Endodermal cell (in vitro differentiated cells): Measurements from ENCODE around the gene HSF2. TPM values are rescaled to one million over a fixed set of nuclear protein-coding genes. Genes with fewer than 3 reads are reported as not detected.
"Not testable (repeated sequence)": the region's sequence is repeated elsewhere in the genome, so short reads cannot be mapped to it uniquely, and the experiment has no call there.

ENCODE experiments used
- DNase-seq: peaks from one replicate; pipeline ENCODE4 v3.0.0-alpha.2; 2017
- H3K27ac ChIP-seq: 2 replicates; pipeline ENCODE4 v1.5.1; 2013; ENCODE audit warnings: mild to moderate bottlenecking, low read depth, low read length, moderate library complexity
- H3K27me3 ChIP-seq: 2 replicates; pipeline ENCODE4 v1.6.1; 2013; ENCODE audit warnings: mild to moderate bottlenecking, low read length, moderate library complexity; ENCODE audit not compliant: insufficient read depth, control insufficient read depth, poor library complexity, severe bottlenecking
- H3K36me3 ChIP-seq: 2 replicates; pipeline ENCODE4 v1.7.0; 2013; ENCODE audit warnings: mild to moderate bottlenecking, low read length, moderate library complexity; ENCODE audit not compliant: control insufficient read depth, insufficient read depth
- H3K4me1 ChIP-seq: one replicate; pipeline ENCODE4 v1.7.0; 2013; ENCODE audit warnings: low read length; ENCODE audit not compliant: control insufficient read depth, insufficient read depth
- H3K4me3 ChIP-seq: 2 replicates; pipeline ENCODE4 v1.5.1; 2013; ENCODE audit warnings: mild to moderate bottlenecking, low read length, moderate library complexity
- H3K9ac ChIP-seq: 2 replicates; pipeline ENCODE4 v1.6.1; 2013; ENCODE audit warnings: mild to moderate bottlenecking, low read length, moderate library complexity; ENCODE audit not compliant: poor library complexity, severe bottlenecking; ENCODE audit errors: extremely low read depth
- H3K9me3 ChIP-seq: 2 replicates; pipeline ENCODE4 v1.6.1; 2013; ENCODE audit warnings: mild to moderate bottlenecking, low read length, moderate library complexity; ENCODE audit not compliant: control insufficient read depth
- H3K27ac Mint-ChIP-seq: 2 replicates; pipeline ENCODE4 v1.8.0; 2020; ENCODE audit warnings: mixed read lengths
- H3K27me3 Mint-ChIP-seq: 2 replicates; pipeline ENCODE4 v1.8.0; 2021; ENCODE audit warnings: mild to moderate bottlenecking, mixed read lengths; ENCODE audit not compliant: insufficient read depth
- H3K36me3 Mint-ChIP-seq: 2 replicates; pipeline ENCODE4 v1.8.0; 2020; ENCODE audit warnings: low read depth, mixed read lengths
- H3K4me1 Mint-ChIP-seq: 2 replicates; pipeline ENCODE4 v1.8.0; 2020; ENCODE audit warnings: mixed read lengths
- H3K4me3 Mint-ChIP-seq: 2 replicates; pipeline ENCODE4 v1.8.0; 2020; ENCODE audit warnings: mild to moderate bottlenecking, moderate library complexity, mixed read lengths
- H3K9me3 Mint-ChIP-seq: 2 replicates; pipeline ENCODE4 v1.8.0; 2020; ENCODE audit warnings: mild to moderate bottlenecking, mixed read lengths
- CTCF ChIP-seq: fragments of 200-600 bp; sonication (generic); conservative IDR thresholded peaks from 2 replicates; pipeline ENCODE4 v1.5.0; 2021; ENCODE audit warnings: antibody characterized with exemption, mild to moderate bottlenecking
- WGBS, 2 experiments: methylation state at CpG; one replicate each; pipeline versions ENCODE4 v1.1.5 to v1.1.7; 2013; ENCODE audit warnings: missing lambda C conversion rate in 2 of 2, mixed read lengths in 1 of 2; ENCODE audit not compliant: insufficient coverage in 1 of 2, insufficient read length in 1 of 2; 5-methylcytosine and 5-hydroxymethylcytosine counted together
- total RNA-seq, 2 donors: library from RNA; stranded (reverse); fragmentation: NEBNext Ultra II Directional in 1 of 2; extraction: Animal tissue kit (Norgen Biotek cat#: 25700) in 1 of 2; gene quantifications; 2 replicates in 1 of 2; 3 replicates in 1 of 2; pipeline ENCODE4 v1.2.1, GENCODE V29; 2021

The HSF2 gene
- total RNA-seq, 2 donors from 2014 or later: 21.0 to 34.2 TPM

- H3K4me3 Mint-ChIP-seq: no peak overlapping the region
- Histone ChIP-seq H3K27ac (no peak overlapping the region), H3K36me3 (peaks cover 90% of the 10 kb centered on the region), H3K4me1 (no peaks in the 10 kb centered on the region), H3K4me3 (no peak overlapping the region), H3K9me3 (no peaks in the 10 kb centered on the region), H3K27me3 (no peaks in the 10 kb centered on the region), H3K9ac (no peak overlapping the region)
- H3K27me3 Mint-ChIP-seq: no peaks in the 10 kb centered on the region
- H3K36me3 Mint-ChIP-seq: peaks cover 59% of the 10 kb centered on the region
- no peaks in the 10 kb centered on the region for H3K4me1 Mint-ChIP-seq
- 82% methylated on average over 1 of the region's 1 CpG; no CpG with 5 or more reads in 1 of the 2 experiments for WGBS, 2 experiments
- H3K9me3 Mint-ChIP-seq: no peaks in the 10 kb centered on the region
- TF ChIP-seq CTCF: no peak
- peak overlapping the region; percentile 69 for H3K27ac Mint-ChIP-seq
- DNase-seq: no peak
Observed at GRCh38 chr6:122452509-122452908, 53.1 kb downstream of the HSF2 start.

GRCh38 chr6:122454673-122455072, 55.2 kb downstream of the HSF2 start:
- Histone ChIP-seq H3K9me3 (no peaks in the 10 kb centered on the region), H3K27me3 (no peaks in the 10 kb centered on the region), H3K4me1 (no peaks in the 10 kb centered on the region), H3K36me3 (peaks cover 78% of the 10 kb centered on the region), H3K27ac (no peak overlapping the region), H3K9ac (no peak overlapping the region), H3K4me3 (no peak overlapping the region)
- Mint-ChIP-seq H3K4me1 (no peaks in the 10 kb centered on the region), H3K27me3 (no peaks in the 10 kb centered on the region), H3K36me3 (peaks cover 46% of the 10 kb centered on the region), H3K4me3 (no peak overlapping the region), H3K27ac (peak overlapping the region; percentile 49), H3K9me3 (no peaks in the 10 kb centered on the region)
- no peak for DNase-seq
- no peak for TF ChIP-seq CTCF
- 75 to 94% methylated on average over 2 to 4 of the region's 4 CpGs for WGBS, 2 experiments

- H3K36me3 ChIP-seq: peaks cover 74% of the 10 kb centered on the region
- H3K9me3 Mint-ChIP-seq, H3K27me3 ChIP-seq, H3K9me3 ChIP-seq, H3K27ac Mint-ChIP-seq, H3K27me3 Mint-ChIP-seq, H3K4me1 ChIP-seq, H3K27ac ChIP-seq, H3K4me3 ChIP-seq, H3K4me1 Mint-ChIP-seq, DNase-seq, H3K9ac ChIP-seq, H3K4me3 Mint-ChIP-seq: not testable (repeated sequence)
- H3K36me3 Mint-ChIP-seq: peaks cover 44% of the 10 kb centered on the region
- 86 to 95% methylated on average over 1 of the region's 1 CpG for WGBS, 2 experiments
Observed at GRCh38 chr6:122455116-122455515, 55.7 kb downstream of the HSF2 start.

GRCh38 chr6:122458087-122458486, 58.6 kb downstream of the HSF2 start:
- 96 to 100% methylated on average over 1 of the region's 1 CpG for WGBS, 2 experiments
- Mint-ChIP-seq H3K9me3 (no peaks in the 10 kb centered on the region), H3K4me3 (no peak overlapping the region), H3K27ac (no peak overlapping the region), H3K36me3 (peaks cover 27% of the 10 kb centered on the region), H3K4me1 (peaks cover 9% of the 10 kb centered on the region), H3K27me3 (no peaks in the 10 kb centered on the region)
- Histone ChIP-seq H3K27me3 (no peaks in the 10 kb centered on the region), H3K9me3 (no peaks in the 10 kb centered on the region), H3K36me3 (peaks cover 45% of the 10 kb centered on the region), H3K4me1 (no peaks in the 10 kb centered on the region), H3K9ac (no peak overlapping the region), H3K4me3 (no peak overlapping the region), H3K27ac (no peak overlapping the region)
- TF ChIP-seq CTCF: no peak
- DNase-seq: no peak
